HG03520 (cell line): ENCODE measurements around the gene SOX10.

Experiments used
- ATAC-seq: cut with Tn5 transposase; IDR thresholded peaks from one replicate; pipeline ENCODE4 v1.9.1; 2021; ENCODE audit warnings: mild to moderate bottlenecking, moderate library complexity; ENCODE audit not compliant: unreplicated experiment

SOX10 gene

DNA sequence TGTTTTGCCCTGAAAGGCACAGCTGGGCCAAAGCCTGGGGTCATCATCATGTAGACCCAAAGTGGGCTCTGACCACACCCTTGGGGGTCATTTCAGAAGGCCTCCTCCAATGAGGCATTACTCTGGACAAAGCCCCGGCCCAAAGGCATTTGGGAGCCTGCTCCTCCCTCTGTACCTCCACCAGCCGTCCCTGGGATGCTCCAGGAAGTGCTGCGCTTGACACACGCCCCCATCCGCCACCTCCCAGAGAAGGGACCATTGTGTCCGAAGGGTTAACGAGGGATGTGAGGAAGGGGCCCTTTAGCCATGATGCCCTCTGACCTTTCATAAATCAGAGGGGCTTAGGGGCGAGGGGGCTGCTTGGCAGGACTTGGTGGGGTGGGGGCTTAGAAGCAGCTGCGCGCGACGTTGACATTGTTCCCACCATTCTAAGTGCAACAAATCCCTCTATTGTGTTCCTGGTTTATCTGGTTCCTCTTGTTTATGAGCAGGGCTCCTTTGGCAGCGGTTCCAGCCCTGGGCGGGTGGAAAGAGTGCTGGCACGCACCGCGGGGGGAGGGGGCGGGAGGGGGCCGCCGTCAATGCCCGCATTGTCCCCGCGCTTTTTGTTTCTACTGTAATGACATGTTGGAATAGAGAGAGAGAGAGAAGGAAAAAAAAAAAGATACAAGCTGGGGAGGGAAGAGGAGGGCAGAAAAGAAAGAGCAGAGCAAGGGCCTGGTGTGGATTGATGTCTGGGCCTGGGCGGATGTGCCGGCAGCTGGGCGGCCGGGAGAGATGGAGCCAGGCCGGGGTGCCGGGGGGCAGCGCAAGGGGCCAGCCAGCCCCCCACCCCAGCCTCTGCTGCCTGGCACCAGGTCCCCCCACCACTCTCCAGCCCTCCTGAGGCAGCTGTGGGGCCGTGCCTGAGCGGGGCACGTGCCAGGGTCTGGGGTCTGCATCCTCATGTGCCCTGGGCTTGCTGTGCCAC is 32.1 kb upstream of the SOX10 start:
- ATAC-seq: no peak

DNA sequence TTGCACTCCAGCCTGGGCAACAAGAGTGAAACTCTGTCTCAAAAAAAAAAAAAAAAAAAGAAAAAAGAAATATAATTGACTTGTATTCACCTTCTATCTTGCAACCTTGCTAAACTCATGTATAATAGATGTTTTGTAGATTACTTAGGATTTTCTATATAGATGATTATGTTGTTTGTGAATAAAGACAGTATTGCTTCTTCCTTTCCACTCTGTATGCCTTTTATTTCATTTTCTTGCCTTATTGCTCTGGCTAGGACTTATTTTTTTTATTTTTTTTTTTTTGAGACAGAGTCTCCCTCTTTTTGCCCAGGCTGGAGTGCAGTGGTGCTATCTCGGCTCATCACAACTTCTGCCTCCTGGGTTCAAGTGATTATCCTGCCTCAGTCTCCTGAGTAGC is 29.7 kb upstream of the SOX10 start:
- no peak for ATAC-seq

DNA sequence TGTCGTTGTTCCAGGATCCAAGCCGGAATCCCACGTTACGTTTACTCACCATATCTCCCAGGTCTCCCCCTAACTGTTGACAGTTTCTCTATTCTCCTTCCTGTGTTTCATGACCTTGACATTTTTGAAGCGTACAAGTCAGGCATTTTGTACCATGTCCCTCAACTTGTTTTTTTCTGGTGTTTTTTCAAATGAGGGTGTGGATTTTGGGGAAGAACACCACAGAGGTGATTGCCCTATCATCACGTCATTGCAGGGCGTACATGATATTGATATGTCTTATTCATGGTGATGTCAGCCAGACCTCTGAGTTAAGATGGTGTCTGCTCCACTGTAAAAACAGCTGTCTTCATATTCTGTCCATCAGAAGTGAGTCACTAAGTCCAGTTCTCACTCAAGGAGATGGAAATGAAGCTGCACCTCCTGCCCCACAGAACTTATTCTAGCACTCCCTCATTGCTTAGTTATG is 28.3 kb upstream of the SOX10 start:
- no peak for ATAC-seq

DNA sequence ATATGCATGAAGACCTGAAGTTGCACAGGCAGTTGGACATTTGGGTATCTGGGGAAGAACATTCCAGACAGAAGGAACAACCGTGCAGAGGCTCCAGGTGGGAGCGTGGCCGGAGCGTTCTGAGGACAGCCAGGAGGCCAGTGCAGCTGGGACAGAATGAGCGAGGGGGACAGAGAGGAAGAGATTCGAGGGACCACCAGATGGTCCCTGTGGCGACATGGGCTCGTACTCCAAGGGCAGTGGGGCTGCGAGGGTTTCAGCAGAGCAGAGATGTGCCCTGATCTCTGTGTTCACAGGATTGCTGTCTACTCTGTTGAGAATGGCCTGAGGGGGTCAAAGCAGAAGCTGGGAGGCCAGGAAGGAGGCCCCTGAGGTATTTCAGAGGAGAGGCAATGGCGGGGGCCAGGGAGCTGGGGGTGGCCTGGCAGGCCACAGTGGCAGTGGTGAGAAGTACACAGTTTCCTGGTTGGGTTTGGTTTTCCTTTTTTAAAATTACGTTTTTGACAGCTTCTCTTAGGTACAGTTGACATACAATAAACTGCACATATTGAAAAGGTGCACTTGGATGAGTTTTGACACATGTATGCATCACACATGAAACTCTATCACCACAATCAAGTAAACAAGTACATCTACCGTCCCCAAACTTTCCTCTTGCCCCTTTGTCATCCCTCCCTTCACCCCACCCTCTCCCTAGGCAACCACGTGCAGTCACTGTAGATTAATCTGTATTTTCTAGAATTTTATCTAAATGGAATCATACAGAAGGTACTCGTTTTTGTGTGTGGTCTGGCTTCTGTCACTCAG is 24.8 kb upstream of the SOX10 start:
- no peak for ATAC-seq

DNA sequence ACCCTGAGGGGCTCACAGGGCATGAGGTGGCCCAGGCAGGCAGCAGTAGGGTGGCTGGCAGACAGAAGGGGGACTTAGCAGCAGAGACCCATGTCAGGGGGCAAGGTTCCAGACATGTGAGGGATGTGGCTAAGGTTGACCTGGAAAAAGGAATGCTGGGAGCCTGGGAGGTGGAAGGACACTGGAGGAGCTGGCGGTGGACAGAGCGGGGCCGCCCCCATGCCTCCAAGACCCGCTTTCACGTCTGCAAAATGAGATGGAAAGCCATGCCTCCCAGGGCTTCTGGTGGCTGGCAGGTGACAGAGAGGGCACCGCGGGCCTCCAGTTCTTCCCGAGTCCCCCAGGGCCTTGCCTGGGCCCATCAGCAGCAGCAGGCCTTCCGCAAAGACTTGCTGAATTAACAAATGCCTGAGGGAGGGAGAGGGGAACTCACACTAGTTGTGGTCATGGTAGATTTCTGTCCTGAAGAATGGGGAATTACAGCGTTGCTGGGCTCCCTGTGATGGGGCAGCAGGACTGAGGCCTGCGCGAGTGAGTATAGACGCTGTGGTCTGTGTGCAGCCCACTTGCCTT is 23.1 kb upstream of the SOX10 start:
- ATAC-seq: no peak

DNA sequence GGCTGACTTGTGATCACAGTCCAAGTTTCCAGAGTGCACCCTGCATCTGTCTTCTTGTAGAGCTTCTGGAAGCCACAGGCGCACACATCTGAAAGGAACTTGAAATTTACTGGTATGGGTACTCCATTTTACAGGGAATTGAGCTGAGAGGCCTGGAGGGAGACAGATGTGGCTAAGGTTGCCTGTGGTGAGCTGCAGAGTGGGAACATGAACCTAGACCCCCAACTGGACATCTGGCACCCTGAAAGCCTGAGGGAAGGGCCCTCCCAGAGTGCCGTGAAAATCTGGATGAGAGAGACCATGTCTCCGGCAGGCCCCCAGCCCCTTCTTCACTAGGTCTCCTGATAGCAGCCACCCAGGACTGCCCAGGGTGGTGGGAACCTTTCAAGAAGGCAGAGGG is 22.6 kb upstream of the SOX10 start:
- no peak for ATAC-seq

DNA sequence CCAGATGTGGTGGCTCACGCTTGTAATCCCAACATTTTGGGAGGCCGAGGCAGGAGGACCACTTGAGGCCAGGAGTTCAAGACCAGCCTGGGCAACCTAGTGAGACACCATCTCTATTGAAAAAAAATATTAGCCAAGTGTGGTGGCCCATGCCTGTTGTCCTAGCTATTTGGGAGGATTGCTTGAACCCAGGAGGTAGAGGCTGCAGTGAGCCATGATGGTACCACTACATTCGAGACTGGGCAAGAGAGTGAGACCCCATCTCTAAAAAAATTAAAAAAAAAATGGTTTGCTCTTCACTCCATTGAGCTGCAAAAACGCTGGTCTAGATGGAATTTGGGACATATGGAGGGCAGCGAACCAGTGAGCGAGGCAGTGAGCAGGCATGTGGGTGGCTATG is 21.6 kb upstream of the SOX10 start:
- no peak for ATAC-seq

DNA sequence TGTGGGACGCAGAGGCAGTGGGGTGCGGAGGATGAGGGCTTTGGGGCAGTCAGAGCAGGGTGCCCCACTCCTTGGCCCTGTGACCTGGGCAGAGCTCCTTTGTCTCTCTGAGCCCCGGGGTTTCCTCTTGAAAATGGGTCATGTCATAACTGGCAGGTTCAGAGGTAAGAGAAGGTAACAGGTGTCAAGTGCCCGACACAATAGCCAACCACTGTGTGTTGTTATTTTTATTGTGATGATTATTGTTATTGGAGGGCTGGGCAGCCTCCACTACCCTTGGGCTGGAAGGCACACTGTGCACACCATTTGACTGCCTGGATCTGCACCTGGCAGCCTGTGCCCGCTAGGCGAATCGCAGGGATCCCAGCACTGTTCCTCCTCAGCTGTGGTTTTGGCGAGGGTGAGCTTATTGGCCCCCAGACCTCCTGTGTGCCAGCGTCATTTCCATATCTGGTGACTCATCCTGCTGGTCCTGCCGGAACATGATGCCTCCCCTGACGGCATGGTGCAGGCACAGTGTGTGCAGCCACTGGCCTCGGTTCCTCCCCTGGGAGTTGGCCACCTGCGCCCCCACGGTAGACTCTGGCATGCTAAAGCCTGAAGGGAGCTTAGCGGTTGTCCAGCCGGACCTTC is 15.4 kb upstream of the SOX10 start:
- ATAC-seq: no peak

DNA sequence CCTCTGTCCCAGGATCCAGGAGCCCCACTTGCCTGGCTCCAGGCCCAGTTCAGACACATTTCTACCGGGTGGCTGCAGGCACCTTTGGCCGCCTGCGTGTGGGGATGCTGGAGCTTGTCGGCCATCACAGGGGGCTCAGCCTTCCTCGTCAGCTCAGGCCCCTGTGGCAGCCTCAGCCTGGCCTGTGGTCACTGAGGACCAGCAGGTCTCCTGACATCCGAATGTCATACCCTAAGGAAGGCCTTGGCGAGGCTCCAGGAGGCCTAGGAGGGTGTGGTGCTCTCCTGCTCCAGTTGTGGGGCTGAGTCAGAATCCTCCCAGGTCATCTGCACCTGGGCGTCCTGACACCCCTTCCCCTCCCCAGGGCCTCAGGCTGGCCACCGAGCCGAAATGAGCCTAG is 14.9 kb upstream of the SOX10 start:
- no peak for ATAC-seq

DNA sequence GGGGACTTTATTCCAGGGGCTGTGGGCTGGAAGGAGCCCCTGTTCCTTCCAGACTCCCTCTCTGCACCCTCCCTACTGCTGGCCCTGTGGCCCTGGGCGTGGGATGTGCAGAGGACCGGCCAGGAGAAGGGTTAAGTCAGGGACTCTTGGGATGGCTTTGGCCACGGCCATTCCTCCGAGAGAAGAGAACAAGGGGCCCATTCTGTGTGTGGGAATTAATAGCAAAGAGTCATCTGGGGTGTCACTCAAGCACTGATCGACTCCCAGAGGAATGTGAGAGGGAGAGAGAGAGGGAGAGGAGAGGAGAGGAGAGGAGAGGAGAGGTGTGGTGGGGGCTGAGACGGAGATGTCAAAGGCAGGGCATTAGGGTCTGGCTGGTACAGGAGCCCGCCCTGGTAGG is 14.2 kb upstream of the SOX10 start:
- no peak for ATAC-seq

DNA sequence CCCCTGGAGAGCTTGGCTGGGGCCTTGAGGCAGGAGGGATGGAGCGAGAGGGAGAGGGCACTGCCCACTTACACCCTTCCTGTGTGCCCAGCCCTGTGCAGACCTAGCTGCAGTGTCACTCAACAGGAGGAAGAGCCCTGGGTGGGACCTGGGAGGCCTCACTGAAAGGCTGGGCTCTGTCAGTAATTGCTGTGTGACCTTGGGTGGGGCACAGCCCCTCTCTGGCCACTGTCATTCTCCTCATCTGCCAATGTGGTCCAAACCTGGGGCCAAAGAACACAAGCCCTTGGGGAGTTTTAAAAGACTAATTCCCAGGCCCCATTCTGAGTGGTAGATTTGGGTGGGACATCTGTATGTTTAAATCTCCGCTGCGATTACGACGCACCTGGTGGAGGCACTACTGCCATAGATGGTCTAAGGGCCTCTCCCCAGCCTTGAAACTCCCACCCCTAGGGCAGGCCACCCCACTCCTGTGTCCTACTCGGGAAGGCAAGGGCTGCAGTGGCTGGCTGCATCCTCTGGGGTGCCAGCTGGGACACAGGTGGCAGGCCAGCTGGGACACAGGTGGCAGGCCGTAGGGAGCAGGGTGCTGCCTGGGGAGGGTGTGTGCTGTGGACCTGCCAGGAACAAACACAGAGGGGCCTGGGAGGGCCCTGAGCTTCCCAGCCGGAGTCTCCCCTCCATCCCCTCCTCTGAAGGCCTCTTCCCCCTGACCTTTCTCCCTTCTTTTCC is 12.3 kb upstream of the SOX10 start:
- no peak for ATAC-seq

DNA sequence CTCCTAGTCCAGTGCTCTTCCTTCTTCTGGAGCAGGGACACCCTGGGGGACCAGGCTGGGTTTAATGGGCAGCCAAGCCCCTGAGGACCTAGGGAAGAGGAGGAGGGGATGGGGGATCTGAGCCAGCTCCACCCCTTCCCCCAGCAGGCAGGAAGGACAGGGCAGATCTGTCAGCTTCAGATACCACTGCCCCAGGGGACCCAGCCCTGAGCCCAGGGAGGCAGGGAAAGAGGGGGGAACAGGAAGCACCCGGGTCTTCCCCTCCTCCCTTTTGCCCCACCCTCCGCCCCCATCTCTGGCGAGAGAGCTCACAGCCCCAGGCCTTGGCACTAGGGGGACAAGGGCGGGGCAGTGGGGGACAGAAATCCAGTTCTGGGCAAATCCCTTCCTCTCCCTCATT is 11.7 kb upstream of the SOX10 start:
- ATAC-seq: no peak

DNA sequence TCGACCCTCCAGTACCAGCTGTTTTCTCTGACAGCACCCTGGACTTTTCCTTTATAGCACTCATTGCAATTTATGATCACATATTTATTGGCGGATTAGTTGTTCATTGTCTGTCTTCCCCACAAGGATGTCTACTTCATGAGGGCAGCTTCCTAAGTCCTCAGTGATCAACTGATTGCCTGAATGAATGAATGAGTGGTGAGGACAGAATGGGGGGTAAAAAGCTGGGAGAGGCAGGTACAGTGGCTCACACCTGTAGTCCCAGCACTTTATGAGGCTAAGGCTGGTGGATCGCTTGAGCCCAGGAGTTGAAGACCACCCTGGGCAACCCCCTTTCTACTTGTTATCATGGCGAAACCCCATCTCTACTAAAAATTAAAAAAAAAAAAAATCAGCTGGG is 11.1 kb upstream of the SOX10 start:
- no peak for ATAC-seq

DNA sequence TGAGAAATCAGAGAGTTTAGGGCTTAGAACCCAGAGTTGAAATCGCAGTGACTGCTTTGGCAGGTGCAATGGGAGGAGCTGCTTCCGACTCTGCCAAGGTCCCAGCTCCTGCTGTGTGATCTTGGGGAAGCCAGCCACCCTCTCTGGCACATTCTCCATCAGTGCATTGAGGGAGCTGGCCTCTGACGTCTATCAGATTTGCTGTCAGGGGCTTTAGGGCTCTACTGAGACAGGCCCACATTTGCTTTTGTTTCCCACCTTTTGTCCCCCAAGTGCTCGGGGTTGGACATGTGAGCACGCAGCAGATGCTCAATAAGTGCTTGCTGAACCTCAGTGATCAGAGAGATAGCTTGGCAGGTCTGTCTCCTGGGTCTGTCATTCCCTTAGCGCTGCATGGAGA is 10.6 kb upstream of the SOX10 start:
- ATAC-seq: no peak

DNA sequence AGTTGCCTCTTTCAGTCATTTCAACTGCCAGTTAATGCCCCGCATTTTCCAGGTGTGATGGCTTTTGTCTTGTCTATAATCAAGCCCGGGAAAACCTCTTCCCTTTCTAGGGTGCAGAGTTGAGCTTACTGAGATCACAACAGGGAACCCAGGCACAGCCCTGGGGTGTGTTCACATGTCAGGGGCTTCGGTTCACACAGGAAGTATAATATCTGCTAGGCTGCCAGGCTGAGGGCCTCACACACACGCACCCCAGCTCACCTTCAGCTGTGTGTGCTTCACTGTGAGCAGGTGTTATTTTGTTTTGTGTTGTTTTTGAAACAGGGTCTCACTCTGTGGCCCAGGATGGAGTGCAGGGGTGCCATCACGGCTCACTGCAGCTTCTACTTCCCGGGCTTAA is 9.7 kb upstream of the SOX10 start:
- ATAC-seq: no peak

DNA sequence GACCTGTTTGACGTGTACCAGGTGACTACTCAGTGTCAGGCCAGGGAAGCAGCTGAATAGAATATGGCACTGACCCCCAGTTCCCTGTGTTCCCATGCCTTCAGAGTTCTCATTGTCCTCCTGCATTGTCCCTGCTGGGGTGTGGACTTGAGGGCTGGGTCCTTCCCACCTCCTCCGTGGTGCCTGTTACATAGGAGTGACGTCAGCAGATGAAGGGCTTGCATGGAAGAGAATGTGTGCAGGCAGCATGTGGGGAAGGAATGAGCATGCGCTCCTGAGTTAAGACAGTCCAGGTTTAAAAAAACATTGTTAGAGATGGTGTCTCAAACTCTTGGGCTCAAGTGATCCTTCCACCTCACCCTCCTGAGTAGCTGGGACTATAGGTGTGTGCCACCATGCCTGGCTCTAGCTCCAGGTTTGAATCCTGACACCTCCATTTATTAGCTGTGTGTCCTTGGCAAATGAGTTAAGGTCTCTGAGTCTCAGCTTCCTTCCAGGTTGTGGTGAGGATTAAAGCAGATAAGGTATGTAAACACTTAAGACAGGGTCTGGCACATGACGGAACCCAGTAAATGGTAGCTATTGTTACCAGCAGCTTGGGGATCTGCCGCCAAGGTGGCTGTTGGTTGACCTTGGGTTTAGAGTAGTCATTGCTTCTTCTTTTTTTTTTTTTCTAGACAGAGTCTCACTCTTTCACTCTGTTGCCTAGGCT is 7.5 kb upstream of the SOX10 start:
- ATAC-seq: no peak

DNA sequence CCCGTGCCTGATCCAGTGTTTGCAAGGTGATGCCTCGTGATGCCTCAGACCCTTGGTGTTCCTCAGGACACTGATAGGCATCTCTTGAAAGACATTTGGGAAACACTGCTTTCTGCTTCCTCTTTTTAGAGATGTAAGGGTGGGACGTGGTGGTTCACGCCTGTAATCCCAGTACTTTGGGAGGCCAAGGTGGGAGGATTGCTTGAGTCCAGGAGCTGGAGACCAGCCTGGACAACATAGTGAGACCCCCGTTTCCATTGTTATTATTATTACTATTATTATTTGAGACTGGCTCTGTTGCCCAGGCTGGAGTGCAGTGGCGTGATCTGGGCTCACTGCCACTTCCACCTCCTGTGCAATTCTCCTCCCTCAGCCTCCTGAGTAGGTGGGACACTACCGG is 6.5 kb upstream of the SOX10 start:
- no peak for ATAC-seq

DNA sequence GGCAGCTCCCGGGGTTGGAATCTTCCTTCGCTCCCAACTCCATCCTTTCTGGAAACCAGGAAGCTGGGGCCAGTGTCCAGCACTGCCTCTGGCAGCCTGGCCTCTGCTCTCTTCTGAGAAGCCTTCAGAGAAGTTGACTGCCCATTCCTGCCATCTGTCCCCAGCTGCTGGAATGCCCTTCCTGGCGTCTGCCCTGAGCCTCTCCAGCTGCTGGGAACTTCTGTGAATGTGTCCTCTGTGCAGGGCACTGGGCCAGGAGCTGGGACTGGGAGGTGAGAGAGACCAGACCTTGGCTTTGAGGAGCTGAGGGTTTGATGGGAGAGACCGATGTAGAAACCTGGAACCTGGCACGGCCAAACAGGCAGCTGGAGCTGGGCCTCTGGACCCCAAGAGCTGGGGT is 5.9 kb upstream of the SOX10 start:
- ATAC-seq: no peak

DNA sequence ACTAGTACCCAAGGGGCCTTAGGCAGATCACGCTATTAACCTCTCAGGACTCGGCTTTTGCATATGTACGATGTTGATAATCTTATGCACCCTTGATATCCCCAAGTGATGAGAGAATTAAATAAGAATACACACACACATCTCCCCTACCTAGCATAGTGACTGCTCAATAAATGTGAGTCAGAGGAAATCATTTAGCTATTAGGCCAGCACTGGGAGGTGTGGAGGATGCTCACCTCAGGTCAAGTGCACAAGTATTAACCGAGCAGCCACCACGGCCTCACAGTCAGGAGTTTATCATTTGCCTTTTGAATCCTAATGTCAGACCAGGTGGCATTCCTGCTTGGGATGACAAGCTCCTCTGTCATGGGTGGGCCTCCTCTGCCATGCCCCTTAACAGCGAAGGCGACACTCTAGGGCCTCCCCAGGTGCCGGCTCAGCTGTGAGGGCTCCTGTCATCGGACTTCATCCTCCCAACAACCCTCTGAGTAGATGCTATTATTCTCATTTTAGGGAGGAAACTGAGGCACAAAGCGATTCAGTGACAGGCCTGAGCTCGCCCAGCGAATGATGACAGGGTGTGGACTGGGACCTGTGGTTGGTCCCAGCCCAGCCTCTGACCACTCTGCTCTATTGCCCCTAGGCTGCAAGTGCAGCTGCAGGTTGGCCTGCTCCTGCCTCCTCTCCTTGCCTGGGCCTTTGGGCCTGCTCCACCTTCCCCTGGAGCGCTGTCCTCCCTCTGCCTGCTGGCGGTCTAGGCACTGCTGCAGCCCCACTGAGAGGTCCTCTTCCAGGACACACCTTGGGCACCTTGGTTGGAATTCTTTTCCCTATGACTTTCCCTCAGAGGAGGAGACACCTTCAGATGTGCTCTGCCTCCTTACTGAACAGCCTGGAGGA is 5.0 kb upstream of the SOX10 start:
- ATAC-seq: no peak
